Mononuclear cell (primary cell): ENCODE measurements around the gene ALKBH5. TPM values are rescaled to one million over a fixed set of nuclear protein-coding genes. Genes with fewer than 3 reads are reported as not detected.

ENCODE experiments used
- H3K27me3 ChIP-seq: 2 replicates; pipeline ENCODE4 v1.6.0; 2011; ENCODE audit warnings: low read length, control low read depth; ENCODE audit not compliant: insufficient read depth
- H3K4me1 ChIP-seq: 2 replicates; pipeline ENCODE4 v1.5.1; 2011; ENCODE audit warnings: mild to moderate bottlenecking, low read length, control low read depth; ENCODE audit not compliant: insufficient read depth
- H3K4me3 ChIP-seq: 2 replicates; pipeline ENCODE4 v1.5.1; 2011; ENCODE audit warnings: mild to moderate bottlenecking, low read length, moderate library complexity
- H3K9me3 ChIP-seq: 2 replicates; pipeline ENCODE4 v1.5.1; 2011; ENCODE audit warnings: low read depth, mild to moderate bottlenecking, control low read depth, low read length
- total RNA-seq: library from RNA; depleted of rRNA; stranded (reverse); fragments of >200 nt; gene quantifications from one replicate; pipeline ENCODE4 v1.2.3, GENCODE V29; 2012

The ALKBH5 gene
- total RNA-seq, 1 donor, result 97.9 TPM

GRCh38 chr17:18148586-18148985 is 35.0 kb upstream of the ALKBH5 start:
- H3K9me3 ChIP-seq, result no peaks in the 10 kb centered on the region
- H3K27me3 ChIP-seq, result no peaks in the 10 kb centered on the region
- H3K4me3 ChIP-seq, result no peak overlapping the region
- H3K4me1 ChIP-seq, result peaks cover 6% of the 10 kb centered on the region

GRCh38 chr17:18151290-18151689 is 32.3 kb upstream of the ALKBH5 start:
- no peak overlapping the region for H3K4me3 ChIP-seq
- no peaks in the 10 kb centered on the region for H3K9me3 ChIP-seq
- H3K27me3 ChIP-seq, result no peaks in the 10 kb centered on the region
- H3K4me1 ChIP-seq, result peaks cover 6% of the 10 kb centered on the region

GRCh38 chr17:18155179-18155578 is 28.4 kb upstream of the ALKBH5 start:
- Histone ChIP-seq H3K4me3 (no peak overlapping the region), H3K9me3 (no peaks in the 10 kb centered on the region), H3K4me1 (peaks cover 17% of the 10 kb centered on the region), H3K27me3 (no peaks in the 10 kb centered on the region)

GRCh38 chr17:18156171-18156975 is 27.3 kb upstream of the ALKBH5 start:
- Histone ChIP-seq H3K4me3 (no peak overlapping the region), H3K9me3 (no peaks in the 10 kb centered on the region), H3K4me1 (peaks cover 17% of the 10 kb centered on the region), H3K27me3 (no peaks in the 10 kb centered on the region)

- H3K27me3 ChIP-seq, result no peaks in the 10 kb centered on the region
- peaks cover 17% of the 10 kb centered on the region for H3K4me1 ChIP-seq
- H3K4me3 ChIP-seq, result no peak overlapping the region
Observed at GRCh38 chr17:18156976-18157280, 26.7 kb upstream of the ALKBH5 start.

GRCh38 chr17:18157354-18157985 is 26.2 kb upstream of the ALKBH5 start:
- H3K4me1 ChIP-seq, result peaks cover 17% of the 10 kb centered on the region
- no peaks in the 10 kb centered on the region for H3K9me3 ChIP-seq
- no peak overlapping the region for H3K4me3 ChIP-seq
- H3K27me3 ChIP-seq, result no peaks in the 10 kb centered on the region

More at GRCh38 chr17:18156976-18157280, 26.7 kb upstream of the ALKBH5 start:
- H3K9me3 ChIP-seq, result no peaks in the 10 kb centered on the region

- H3K9me3 ChIP-seq, result no peaks in the 10 kb centered on the region
- H3K4me3 ChIP-seq, result peak overlapping the region; percentile 43
- H3K4me1 ChIP-seq, result peaks cover 15% of the 10 kb centered on the region
- H3K27me3 ChIP-seq, result no peaks in the 10 kb centered on the region
Observed at GRCh38 chr17:18158022-18158600, 25.5 kb upstream of the ALKBH5 start.

GRCh38 chr17:18159551-18160120 is 24.0 kb upstream of the ALKBH5 start:
- Histone ChIP-seq H3K4me1 (peaks cover 12% of the 10 kb centered on the region), H3K27me3 (no peaks in the 10 kb centered on the region), H3K4me3 (no peak overlapping the region), H3K9me3 (no peaks in the 10 kb centered on the region)

- H3K27me3 ChIP-seq, result no peaks in the 10 kb centered on the region
- H3K9me3 ChIP-seq, result no peaks in the 10 kb centered on the region
- no peak overlapping the region for H3K4me3 ChIP-seq
- H3K4me1 ChIP-seq, result peaks cover 12% of the 10 kb centered on the region
Observed at GRCh38 chr17:18160128-18160856, 23.3 kb upstream of the ALKBH5 start.

GRCh38 chr17:18161207-18162145 is 22.2 kb upstream of the ALKBH5 start:
- H3K9me3 ChIP-seq, result no peaks in the 10 kb centered on the region
- no peaks in the 10 kb centered on the region for H3K27me3 ChIP-seq
- peaks cover 12% of the 10 kb centered on the region for H3K4me1 ChIP-seq
- H3K4me3 ChIP-seq, result no peak overlapping the region

GRCh38 chr17:18163547-18163946 is 20.1 kb upstream of the ALKBH5 start:
- no peaks in the 10 kb centered on the region for H3K9me3 ChIP-seq
- H3K27me3 ChIP-seq, result no peaks in the 10 kb centered on the region
- peaks cover 3% of the 10 kb centered on the region for H3K4me1 ChIP-seq
- no peak overlapping the region for H3K4me3 ChIP-seq

GRCh38 chr17:18166894-18167293 is 16.7 kb upstream of the ALKBH5 start:
- Histone ChIP-seq H3K27me3 (no peaks in the 10 kb centered on the region), H3K9me3 (no peaks in the 10 kb centered on the region), H3K4me3 (no peak overlapping the region), H3K4me1 (no peaks in the 10 kb centered on the region)

- H3K27me3 ChIP-seq, result no peaks in the 10 kb centered on the region
- H3K4me1 ChIP-seq, result no peaks in the 10 kb centered on the region
Observed at GRCh38 chr17:18167421-18167820, 16.2 kb upstream of the ALKBH5 start.

More at GRCh38 chr17:18167421-18167820, 16.2 kb upstream of the ALKBH5 start:
- no peak overlapping the region for H3K4me3 ChIP-seq
- no peaks in the 10 kb centered on the region for H3K9me3 ChIP-seq
